ENCODE data around the gene PROM1.

DNA sequence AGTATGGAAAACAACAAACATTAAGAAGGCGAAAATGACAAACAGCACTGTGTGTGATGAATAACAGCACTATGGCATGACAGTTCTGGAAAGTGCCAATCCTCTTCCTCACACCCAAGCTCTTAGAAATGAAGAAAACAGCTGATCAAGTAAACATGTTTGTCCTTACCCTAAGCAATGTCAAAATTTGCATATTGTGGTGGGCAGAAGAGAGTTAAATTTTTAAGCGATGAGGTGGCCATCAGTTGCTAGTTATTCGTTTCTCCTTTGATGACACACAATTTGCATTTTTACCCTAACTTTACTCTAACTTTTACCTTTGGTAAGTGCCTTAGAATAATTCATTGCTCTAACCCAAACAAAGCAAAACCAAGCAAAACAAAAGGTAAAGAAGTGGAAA is 8.8 kb downstream of the PROM1 start:
- TF ChIP-seq POLR2A (IDR thresholded peaks at IDR 0.05; ENCODE audit: low read depth, low read length), result no peak
- TF ChIP-seq, protein P1, sequence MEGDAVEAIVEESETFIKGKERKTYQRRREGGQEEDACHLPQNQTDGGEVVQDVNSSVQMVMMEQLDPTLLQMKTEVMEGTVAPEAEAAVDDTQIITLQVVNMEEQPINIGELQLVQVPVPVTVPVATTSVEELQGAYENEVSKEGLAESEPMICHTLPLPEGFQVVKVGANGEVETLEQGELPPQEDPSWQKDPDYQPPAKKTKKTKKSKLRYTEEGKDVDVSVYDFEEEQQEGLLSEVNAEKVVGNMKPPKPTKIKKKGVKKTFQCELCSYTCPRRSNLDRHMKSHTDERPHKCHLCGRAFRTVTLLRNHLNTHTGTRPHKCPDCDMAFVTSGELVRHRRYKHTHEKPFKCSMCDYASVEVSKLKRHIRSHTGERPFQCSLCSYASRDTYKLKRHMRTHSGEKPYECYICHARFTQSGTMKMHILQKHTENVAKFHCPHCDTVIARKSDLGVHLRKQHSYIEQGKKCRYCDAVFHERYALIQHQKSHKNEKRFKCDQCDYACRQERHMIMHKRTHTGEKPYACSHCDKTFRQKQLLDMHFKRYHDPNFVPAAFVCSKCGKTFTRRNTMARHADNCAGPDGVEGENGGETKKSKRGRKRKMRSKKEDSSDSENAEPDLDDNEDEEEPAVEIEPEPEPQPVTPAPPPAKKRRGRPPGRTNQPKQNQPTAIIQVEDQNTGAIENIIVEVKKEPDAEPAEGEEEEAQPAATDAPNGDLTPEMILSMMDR (conservative IDR thresholded peaks at IDR 0.05; ENCODE audit: low read depth, low read length), result no peak
- no peak for TF ChIP-seq MXI1 (IDR thresholded peaks at IDR 0.05; ENCODE audit: borderline replicate concordance, low read depth, low read length)
- TF ChIP-seq SMC3 (IDR thresholded peaks at IDR 0.05; ENCODE audit: low read depth, low read length), result no peak
- TF ChIP-seq RFX5 (IDR thresholded peaks at IDR 0.05; ENCODE audit: low read depth, low read length), result no peak
- TF ChIP-seq FOS (IDR thresholded peaks at IDR 0.05; ENCODE audit: low read depth, low read length), result no peak
- TF ChIP-seq NFE2L2 (IDR thresholded peaks at IDR 0.05; ENCODE audit: low read depth, low read length), result no peak
- no peak for TF ChIP-seq CEBPB (IDR thresholded peaks at IDR 0.05; ENCODE audit: low read depth, low read length)
- no peak for TF ChIP-seq RAD21 (IDR thresholded peaks at IDR 0.05; ENCODE audit: low read length)
- no peak for TF ChIP-seq MAZ (IDR thresholded peaks at IDR 0.05; ENCODE audit: borderline replicate concordance, low read depth, low read length)
